LNCAP (cell line): ENCODE measurements around the gene SLC66A3.

Source experiments
- TF ChIP-seq, protein P1 (sequence below): fragments of 450-650 bp; IDR thresholded peaks from 2 replicates; pipeline ENCODE4 v1.5.1; 2017; ENCODE audit warnings: mild to moderate bottlenecking

SLC66A3 gene

DNA sequence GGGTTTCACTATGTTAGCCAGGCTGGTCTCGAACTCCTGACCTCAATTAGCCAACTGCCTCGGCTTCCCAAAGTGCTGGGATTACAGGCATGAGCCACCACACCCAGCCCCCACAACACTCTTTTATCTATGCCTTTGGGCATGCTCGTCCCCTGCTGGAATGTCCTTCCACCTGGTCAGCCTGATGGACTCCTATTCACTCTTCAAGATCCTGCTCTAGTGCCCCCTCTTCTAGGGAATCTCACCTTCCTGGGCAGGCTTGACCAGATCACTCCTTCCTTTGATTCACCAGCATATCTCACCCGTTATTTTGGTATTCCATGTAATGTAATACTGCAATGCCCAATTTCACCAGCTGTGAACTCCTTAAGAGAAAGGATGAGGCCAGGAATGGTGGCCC, 13.9 kb upstream of the SLC66A3 start:
- TF ChIP-seq, protein P1, sequence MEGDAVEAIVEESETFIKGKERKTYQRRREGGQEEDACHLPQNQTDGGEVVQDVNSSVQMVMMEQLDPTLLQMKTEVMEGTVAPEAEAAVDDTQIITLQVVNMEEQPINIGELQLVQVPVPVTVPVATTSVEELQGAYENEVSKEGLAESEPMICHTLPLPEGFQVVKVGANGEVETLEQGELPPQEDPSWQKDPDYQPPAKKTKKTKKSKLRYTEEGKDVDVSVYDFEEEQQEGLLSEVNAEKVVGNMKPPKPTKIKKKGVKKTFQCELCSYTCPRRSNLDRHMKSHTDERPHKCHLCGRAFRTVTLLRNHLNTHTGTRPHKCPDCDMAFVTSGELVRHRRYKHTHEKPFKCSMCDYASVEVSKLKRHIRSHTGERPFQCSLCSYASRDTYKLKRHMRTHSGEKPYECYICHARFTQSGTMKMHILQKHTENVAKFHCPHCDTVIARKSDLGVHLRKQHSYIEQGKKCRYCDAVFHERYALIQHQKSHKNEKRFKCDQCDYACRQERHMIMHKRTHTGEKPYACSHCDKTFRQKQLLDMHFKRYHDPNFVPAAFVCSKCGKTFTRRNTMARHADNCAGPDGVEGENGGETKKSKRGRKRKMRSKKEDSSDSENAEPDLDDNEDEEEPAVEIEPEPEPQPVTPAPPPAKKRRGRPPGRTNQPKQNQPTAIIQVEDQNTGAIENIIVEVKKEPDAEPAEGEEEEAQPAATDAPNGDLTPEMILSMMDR: no peak

DNA sequence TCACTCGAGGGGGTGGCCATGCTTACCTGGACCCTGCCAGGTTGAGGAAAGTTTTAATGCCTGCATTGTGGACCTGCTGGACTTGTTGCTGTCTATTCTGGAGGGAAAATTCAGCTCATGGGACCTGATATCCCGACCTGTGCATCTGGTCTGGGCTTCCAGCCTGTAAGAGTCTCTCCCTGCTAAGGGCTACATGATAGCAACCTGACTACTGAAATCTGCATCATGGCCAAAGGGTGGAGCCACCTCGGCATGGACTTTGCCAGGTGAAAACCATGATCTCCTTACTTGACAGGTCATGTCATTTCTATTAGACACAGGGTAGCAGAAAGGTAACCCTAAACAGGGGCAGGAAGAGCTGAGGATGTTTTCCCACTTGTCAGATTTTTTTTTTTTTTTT, 12.9 kb upstream of the SLC66A3 start:
- TF ChIP-seq, protein P1: no peak

DNA sequence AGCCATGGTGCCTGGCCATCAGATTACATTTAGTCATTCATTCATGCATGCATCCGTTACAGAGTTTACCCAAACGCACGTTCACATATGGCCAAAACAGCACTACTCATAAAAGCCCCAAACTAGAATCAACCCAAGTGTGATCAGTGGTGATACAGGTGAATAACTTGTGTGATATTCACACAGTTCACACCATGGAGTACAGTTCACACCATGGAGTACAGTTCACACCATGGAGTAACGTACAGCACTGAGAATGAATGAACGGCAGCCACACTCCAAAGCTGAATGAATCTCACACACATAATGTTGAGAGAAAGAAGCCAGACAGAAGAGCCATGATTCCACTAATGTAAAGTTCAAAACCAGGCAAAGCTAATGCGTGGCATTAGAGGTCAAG, 12.3 kb upstream of the SLC66A3 start:
- TF ChIP-seq, protein P1: no peak

DNA sequence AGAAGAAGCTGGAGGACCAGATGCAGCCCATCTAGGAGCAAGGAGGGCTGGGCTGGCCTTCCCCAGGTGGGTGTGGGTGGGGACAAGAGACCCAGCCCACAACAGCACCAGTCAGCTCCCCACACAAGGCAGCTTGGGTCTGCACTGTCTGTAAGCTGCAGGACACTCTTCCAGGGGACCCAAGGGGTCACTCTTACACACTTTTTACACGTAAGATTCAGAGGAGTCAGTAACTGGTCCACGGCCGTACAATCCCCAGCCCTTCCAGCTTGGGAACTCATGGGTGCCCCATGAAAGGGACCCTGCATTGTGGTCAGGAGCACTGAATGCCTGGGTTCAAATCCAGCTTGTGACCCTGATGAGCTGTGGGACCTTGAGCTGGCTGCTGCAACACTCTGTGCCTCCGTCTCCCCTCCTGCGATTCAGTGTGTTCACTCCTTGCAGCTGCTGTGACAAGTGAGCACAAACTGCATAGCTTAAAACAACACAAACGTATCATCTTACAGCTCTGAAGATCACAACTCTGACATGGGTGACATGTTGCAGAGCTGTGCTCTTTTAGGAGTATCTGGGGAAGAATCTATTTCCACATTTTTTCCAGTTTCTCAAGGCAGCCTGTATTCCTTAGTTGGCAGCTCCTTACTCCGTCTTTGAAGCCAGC, 11.1 kb upstream of the SLC66A3 start:
- TF ChIP-seq, protein P1: no peak

DNA sequence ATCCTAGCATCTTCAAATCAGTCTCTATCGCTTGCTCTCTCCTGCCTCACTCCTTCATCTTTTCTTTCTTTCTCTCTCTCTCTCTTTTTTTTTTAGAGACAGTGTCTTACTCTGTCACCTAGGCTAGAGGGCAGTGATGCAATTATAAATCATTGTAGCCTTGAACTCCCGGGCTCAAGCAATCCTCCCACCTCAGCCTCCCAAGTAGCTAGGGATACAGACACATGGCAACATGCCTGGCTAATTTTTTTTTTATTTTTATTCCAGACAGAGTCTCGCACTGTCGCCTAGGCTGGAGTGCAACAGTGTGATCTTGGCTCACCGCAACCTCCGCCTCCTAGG, 10.6 kb upstream of the SLC66A3 start:
- TF ChIP-seq, protein P1: no peak

DNA sequence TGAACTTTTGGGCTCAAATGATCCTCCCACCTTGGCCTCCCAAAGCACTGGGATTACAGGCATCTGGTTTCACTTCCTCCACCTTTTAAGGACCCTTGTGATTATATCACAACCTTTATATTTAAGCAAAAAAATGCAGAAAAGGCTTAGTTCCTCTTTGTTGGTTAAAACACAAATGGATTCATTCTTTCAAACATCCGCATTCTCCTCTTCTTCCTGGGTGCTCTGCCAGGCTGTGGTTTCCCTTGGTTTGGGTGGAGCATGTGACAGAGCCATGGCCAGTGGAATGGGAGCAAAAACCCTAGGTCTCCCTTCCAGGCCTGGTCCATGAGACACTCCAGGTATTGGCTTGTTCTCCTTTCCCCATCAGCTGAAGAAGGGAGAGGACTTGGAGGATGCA, 9.9 kb upstream of the SLC66A3 start:
- TF ChIP-seq, protein P1: no peak

DNA sequence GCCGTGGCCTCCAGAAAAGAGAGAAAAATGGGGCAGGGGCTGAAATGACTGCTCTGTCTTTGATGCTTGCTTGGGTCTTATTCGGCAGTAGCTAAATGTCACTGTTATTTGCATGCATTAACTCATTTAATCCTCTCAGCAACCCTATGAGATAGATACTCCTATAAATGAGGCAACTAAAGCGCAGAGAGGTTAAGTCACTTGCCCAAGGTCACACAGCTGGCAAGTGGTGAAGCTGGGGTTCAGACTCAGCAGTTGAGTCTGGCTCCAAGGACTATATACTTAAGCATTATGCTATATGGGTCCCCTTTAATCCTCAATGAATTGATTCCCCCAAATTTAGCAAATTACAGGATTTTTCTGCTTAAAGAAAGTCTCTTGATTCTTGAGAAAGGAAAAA, 9.2 kb upstream of the SLC66A3 start:
- TF ChIP-seq, protein P1: no peak

DNA sequence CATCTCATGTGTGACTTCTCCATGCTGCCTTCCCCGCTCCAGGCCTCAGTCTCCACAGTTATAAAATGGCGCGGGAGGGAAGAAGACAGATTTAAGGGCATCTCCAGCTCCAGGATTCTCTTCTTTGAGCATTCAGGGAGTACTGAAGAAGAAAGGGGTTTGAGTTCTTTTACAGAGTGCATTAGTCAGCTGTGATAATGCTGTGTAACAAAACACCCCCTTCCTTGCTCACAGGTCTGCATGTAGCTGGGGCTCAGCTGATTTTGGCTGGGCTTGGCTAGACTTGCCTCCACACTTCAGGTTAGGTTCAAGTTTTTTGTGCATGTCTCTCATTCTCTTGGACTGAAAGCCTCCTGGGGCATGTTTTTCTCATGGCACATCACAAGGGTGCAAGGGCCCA, 8.0 kb upstream of the SLC66A3 start:
- TF ChIP-seq, protein P1: no peak
